Myocyte (in vitro differentiated cells): ENCODE measurements around the gene DSCAM. TPM values are rescaled to one million over a fixed set of nuclear protein-coding genes. Genes with fewer than 3 reads are reported as not detected.

ENCODE experiments used
- DNase-seq: peaks from one replicate; pipeline ENCODE4 v3.0.0-alpha.2; 2012; ENCODE audit warnings: low read depth
- total RNA-seq: library from RNA; depleted of rRNA; stranded (reverse); fragments of >200 nt; gene quantifications from 2 replicates; pipeline ENCODE4 v1.2.3, GENCODE V29; 2014

Gene DSCAM
- total RNA-seq, 1 donor from 2014 or later = not detected

DNA sequence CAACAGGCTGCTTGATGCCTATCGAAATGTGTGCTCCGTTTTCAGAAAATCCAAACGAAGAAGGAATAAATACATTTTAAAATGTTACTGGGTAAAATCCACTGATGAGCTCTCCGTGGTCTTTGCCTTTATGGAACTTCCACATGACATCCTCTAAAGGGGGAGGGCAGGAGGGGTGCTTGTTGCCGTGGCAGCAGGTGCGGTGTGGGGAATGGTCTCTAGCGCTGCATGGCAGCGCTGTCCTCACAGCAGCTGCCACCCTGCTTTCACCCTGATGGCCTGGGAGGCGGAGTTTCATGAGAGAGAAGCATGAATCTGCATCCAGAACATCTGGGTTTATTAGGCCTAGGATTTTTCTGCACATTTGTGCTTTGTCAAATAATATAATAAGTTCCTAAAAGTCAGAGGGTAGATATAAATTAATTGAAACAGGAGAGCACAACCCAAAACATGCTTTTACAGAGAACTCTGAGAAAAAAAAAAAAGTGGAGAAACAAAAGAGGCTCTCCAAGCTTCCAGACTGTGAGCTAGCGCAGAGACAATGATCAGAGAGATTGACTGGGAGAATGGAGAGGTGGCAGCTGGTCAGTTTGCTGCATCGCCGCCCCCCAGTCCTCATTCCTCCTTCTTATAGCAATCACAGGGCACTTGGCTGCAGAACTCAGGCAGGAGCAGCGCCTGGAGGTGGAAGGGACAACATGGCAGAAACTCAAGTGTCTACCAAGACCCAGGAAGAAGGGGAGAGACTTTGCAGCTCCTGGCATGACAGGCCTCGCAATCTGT is 228.6 kb downstream of the DSCAM start:
- DNase-seq = no peak

DNA sequence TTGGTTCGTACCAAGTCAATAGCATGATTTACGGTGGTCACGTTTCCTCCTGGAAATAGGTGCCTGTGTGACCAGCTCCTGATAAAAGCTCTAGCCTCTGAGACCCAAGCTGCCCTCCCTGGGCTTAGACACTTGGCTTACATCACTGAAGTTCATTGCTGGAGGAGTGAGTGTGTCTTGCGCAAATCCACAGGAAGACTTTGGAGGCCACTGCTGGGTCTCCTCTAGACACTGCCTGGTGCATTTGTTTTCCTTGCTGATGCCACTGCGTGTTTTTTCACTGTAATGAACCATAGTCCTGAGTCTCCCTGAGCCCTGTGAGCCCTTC is 230.6 kb downstream of the DSCAM start:
- no peak for DNase-seq

DNA sequence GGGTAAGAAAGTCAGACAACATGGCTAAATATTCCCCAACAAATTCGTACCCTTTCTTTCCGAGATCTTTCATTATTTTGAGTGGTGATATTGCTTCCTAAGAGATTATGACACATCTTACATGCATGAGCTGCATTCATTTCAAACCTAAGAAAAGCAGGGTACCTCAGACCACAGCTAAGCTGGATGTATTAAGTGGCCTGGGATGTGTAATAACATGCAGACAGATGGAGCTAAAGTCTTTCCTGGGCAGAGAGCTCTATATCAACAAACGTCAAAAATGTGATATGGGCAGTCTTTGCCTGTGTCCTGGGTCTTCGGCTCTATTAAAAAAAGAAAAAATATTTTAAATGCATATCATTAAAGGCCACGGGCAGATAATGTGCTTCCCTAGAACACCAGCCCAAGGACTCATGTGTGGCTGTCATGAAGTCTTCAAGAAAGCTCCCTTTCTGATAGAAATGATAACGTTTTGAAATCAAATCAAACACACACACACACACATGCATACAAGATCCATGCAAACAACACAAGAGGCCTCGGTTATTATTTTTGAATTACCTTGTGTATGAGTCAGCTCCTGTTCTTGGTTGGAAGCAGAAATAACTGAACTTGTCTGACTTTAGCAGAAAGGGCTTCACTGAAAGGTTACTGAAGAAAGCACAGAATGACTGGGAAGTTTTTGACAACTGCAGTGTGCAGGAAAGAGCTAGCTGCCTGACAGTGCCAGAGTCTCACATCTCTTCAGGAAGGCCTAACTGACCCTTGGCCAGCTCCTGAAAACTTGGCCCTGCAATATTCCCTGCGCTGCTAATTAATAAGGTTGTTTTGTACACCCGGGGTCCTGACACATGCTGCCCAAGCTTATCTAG is 231.2 kb downstream of the DSCAM start:
- DNase-seq = no peak

DNA sequence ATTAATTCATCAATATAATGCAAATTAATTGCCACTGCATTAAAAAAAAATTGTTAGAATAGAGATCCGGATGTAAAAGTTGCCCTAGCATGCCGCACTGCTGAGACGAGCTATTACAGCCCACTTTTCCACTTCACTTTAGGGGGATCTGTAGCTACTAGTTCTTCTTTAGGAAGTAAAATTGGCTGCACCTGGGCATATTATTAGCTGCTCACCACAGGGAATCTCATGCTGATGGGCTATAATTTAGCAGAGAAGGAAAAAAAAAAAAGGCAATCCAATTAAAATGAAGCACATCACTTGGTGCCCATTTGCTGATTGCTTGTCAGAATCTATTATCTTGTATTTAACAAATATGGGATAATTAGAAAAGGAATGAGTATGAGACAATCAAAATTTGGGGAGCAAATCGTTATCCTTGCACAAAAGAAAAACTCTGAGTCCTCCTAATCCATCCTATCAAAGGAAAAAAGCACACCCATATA is 233.4 kb downstream of the DSCAM start:
- DNase-seq = no peak

DNA sequence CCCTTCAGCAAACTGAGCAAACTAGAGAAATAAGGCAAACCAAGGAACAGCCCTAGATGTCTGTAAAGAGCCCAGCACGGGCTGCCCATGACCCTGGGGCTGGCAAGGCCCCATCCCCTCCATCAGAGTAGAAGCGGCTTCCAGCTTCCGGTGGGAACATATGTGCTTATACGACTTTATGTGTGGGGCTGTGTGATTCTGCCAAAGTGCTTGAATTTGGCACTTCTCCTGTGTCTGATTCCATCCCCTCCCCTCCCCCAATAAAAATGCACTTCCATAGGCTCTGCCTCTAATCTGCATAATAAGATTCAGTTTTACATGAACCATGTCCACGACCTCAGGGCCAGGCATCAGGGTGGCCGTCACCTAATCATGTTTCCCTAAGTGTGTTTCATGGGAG is 236.6 kb downstream of the DSCAM start:
- no peak for DNase-seq

DNA sequence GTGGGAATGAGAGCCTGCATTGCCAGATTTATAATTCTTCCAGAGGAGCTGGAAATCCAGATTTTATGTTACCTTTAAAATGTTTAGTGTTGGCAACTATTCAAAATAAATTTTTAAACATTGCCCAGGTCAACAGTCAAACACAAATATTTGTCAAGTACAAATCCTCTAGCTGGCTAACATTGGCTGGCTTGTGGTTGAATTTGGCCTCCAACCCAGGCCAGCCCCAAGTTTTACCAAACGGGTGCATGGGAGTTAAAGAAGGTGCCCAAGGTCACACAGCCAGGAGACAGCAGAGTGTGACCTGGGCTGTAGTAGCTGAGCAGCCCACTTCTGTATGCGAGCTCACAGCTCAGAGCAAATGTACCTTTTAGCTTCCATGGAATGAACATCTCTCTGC is 240.6 kb downstream of the DSCAM start:
- no peak for DNase-seq

DNA sequence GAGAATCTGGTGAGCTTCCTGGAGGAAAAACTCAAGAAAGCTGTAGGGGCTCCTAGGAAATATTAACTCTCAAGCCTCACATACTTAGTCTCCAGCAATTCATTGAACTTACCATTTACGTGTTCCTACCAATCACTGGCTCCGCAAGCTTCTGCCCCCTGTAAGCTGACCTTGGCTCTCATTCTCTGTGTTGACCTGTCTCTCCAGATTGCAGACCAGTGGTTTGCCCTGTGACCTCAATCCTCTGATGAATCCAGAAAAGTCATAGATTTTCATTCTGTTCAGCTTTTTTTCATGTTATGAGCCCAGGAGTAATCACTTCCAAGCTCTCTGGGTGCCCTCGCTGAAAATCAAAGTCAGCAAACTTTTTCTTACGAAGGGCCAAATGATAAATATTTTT is 241.9 kb downstream of the DSCAM start:
- no peak for DNase-seq

DNA sequence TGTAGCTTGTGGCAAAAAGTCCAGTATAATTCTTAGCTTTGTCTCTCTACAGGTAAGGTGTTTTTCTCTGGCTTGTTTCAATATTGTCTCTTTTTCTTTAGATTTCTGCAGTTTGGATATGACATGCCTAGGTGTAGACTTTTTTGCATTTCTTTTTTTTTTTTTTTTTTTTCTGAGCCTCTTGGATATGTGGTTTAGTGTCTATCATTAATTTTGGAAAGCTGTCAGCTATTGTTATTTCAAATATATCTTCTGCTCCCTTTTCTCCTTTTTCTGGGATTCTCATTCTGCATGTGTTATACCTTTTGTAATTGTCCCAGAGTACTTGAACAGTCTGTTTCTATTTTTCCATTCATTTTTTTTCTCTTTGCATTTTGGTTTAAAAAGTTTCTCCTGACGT is 243.2 kb downstream of the DSCAM start:
- DNase-seq = no peak

DNA sequence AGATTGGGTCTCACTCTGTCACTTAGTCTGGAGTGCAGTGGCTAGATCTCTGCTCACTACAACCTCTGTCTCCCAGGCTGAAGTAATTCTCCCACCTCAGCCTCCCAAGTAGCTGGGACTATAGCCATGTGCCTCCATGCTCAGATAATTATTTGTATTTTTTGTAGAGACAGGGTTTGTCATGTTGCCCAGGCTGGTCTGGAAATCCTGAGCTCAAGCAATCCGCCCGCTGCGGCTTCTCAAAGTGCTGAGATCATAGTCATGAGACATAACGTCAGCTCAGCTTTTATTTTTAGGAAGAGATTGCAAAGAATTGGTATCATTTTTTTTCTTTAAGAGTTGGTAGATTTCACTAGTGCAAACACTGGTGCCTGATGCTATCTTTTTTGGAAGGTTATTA is 244.9 kb downstream of the DSCAM start:
- DNase-seq = no peak

DNA sequence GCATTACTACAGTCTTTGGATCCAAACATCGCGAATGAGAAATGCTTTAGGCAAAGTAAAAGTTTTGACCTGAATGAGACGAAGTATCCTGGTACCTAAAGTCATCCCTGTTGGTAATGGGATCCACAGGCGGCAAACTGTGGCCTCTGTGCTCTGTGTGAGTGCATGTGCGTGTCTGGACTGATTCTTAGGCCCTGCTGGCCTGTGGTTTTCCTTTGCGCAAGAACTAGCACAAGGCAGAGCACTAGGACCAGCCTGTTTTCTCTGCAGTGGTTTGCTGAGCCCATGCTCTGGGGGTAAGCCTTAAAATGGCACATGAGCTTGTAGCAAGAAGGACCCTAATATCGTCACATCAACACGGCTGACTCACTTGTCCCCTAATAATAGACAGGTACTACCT is 251.2 kb downstream of the DSCAM start:
- DNase-seq = no peak

DNA sequence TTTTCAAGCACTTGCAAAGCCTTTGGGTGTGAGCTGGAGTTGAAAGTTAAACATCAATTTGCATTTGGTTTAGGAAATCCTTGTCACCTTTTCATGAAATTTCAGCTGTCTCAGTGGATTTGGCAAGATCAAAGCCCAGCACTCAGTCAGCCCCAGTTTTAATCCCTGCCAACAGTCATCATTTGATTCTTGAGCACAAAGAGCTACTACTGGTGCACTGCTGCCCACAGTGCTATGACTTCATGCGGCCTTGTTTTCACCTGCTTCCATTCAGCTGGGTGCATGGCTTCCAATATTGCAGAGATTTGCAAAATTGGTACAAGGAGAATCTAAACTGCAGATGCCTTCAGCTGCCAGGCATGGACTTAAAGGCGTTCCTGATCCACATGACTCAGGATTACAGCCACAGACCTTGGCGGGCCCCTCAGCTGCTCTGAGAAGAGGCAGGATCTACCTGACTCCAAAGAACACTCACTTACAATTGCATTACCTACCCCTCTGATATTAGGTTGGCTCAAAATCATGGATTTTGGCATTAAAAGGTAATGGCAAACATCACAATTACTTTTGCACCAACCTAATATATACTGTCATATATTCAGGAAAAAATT is 259.1 kb downstream of the DSCAM start:
- no peak for DNase-seq

DNA sequence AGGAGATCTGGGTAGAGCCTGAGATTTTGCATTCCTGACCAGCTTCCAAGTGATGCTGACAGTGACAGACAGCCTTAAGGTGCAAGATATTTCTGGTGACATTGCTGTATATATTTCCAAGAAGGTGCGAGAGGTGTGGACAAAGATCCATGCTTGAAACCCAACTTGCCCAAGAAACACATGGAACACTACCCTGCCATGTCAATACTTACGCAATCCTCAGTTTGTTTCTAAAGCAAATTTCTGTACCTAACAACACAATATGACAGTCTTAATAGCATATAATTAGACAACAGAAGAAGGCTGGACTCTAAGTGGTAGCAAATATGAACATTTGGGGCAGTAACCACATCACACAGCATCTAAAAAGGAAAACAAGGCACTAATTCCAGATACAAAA is 260.4 kb downstream of the DSCAM start:
- DNase-seq = no peak

DNA sequence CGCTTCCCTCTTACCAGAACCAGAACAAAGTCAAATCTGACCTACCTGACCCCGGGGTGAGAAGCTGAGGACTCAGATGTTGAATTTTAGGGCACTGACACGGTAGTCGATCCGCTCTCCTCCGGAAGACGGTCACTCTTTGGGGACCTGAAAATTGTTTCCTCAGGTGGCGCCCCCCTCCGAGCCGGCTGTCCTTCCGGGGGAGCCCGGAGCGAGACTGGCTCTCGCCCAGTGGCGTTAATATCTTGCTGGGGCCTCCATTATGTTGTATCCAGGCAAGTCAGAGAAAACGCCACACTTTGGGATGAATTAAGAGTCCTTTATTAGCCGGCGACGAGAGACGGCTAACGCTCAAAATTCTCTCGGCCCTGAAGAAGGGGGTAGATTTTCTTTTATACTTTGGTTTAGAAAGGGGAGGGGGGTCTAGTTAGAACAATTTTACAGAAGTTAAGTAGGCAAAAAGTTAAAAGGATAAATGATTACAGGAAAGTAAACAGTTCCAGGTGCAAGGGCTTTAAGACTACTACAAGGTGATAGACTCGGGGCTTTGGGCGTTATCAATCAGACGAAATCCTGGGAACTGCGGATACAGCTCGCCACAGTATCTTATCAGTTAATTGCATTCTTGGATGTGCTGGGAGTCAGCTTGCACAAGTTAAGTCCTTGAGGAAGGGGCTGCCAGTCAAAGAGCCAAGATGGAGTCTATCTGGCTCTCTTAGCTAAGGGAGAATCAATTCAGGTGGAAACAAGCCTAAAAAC is 269.5 kb downstream of the DSCAM start:
- DNase-seq = no peak

DNA sequence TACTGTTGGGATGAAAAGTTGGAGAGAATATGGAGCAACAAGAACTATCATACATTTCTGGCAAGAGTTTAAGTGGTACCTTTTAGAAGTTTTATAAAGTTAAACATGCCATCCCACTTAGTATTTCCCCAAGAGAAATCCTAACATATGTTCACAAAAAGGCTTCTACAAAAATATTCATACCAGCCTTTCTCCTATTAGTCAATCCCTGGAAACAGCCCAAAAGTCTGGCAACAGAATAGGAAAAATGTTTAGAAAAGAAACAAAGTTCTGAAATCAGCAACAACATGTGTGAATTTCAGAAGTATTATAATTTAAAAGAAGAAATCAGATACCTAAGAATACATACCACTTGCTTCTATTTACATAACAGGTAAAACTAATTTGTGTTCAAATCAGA is 271.0 kb downstream of the DSCAM start:
- no peak for DNase-seq

DNA sequence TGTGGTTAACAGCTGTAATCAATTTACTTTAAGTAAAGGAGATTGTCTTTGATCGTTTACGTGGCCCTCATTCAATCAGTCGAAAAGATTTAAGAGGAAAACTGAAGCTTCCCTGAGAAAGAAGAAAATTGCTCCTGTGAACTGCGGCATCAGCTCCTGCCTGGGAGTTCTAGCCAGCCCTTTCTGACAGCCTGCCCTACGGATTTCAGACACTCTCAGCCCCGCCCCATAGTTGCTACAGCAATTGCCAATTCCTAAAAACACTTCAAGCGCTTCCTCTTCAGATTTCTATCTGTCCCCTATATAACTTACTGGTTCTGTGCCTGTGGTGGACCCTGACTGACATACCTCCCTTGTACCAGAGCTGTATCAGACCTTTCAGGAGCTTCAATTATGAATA is 277.6 kb downstream of the DSCAM start:
- no peak for DNase-seq

DNA sequence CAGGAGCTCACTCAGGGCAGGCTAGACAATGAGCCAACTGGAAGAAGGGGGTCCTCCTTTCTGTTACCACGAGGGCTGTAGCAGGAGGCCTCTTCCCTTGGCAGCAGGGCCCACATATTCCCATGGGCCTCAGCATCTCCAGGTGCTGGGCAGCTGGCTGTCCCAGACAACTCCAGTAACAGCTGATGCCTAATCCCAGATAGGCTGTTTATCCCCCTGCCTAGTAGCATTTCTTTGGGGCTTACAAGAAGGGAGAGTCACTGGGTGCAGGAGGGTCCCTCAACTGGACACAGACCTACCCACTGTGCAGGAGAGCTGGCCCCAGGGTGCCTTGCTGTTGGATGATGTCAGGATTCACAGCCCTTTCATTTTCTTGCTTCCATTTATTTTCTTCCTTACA is 278.2 kb downstream of the DSCAM start:
- DNase-seq = no peak

DNA sequence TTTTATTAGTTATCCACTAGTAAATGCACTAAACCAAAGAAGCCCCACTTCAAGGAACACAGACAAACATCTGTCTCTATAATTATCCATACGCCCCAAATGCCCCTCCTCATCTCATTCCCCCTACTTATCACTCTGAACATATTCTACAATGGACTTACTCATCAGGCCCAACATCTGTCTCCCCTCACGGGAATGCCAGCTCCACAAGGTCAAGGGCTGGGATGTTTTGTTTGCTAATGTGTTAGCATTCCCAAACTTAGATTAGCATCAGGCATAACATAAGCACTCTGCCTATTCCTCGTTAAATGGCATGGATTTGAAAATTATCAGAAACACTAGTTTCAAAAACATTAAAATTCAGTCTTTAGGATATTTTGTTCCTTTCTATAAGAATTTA is 279.5 kb downstream of the DSCAM start:
- no peak for DNase-seq

DNA sequence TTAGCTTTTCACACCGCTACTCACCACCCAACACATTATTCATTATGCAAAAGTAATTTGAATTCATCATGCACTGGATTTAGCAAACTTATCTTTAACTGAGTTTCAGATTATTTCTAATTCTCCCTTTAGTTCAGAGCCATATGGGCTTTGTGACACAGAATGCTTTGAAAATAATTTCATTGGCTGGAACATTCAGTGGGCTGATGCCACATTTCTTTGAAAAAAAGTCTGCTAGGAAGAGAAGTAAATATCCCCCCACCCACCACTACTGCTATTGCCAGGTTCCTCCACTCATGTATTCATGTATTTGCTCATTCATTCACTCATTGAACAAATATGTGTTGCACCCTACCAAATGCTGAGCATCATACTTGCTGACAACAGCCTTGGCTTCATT is 280.5 kb downstream of the DSCAM start:
- DNase-seq = no peak

DNA sequence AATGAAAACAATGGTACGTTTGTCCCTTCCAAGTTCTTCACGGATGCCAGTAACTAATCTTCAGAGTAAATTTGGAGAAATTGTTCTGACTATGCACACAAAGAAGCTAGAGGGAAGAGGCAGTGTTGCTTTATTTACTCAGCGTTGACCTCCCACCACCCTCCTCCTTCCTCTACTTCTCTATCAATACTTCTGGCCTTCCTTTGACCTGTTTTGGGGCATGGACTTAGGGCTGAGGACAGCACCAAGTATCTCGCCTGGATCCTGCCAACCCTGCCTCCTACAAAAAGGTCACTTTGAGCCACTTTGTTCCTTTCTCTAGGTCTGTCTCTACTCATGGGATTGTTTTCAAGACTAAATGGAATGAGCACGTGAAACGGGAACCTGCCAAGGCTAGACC is 282.6 kb downstream of the DSCAM start:
- DNase-seq = no peak

DNA sequence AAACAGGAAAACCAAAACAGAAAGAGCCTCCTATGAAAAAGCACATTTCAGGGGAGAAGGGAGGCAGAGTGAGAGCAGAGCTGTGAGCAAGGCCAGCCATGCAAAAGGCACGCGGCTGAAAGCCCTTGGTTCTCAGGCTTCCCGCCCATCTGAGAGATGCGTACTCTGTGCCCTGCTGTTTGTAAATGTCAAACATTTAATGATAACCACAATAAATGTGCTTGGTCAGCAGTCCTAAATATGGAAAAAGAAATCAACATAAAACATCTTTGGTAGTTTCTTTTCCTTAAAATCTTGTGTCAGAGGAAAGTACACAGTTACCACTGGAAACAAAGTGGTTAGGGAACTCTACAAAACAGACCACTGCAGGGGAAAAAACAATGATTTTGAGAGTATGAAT is 283.1 kb downstream of the DSCAM start:
- DNase-seq = no peak

DNA sequence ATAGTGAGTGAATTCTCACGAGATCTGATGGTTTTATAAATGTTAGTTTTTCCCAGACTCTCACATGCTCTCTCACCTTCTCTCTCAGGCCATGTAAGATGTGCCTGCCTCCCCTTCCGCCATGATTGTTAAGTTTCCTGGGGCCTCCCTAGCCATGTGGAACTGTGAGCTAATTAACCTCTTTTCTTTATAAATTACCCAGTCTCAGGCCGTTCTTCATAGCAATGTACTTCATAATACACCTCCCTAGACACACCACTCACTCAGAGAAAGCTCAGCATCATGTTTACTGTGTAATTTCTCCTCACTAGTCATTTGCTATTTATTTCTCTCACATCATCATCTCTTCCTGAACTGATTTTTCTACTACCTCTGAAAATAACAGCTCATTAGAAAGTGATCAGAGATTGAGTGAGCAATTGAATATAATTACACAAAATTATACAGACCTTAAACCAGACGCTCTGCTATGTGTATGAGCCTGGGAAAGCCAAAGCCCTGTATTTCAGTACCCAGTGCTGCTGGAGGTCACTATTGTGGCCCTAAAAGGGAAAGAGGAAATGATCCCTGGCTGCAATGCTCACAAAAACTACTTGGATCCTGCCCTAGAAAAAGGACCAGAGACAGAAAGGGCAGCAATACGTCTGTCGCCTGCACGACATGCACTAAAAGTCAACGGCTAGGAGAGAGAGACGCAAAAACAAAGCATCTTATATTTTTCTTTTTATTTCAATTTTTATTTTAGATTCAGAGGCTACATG is 284.5 kb downstream of the DSCAM start:
- DNase-seq = no peak
